Stimulated activated CD8-positive, alpha-beta memory T cell treated with anti-CD3 and anti-CD28 coated beads, Interleukin-4, amount 100 ng/mL, for 1 hour (primary cell): Measurements from ENCODE around the gene TXNDC12.
"Not testable (repeated sequence)": the region's sequence is repeated elsewhere in the genome, so short reads cannot be mapped to it uniquely, and the experiment has no call there.

ENCODE experiments used
- DNase-seq, 2 donors: peaks; one replicate each; pipeline ENCODE4 v3.0.0-alpha.2; 2020; ENCODE audit warnings: low read depth in 2 of 2, low spot score in 1 of 2

TXNDC12 gene

GRCh38 chr1:52049337-52049736 lies 5.7 kb downstream of the TXNDC12 start:
- not testable (repeated sequence) for DNase-seq

- not testable (repeated sequence) for DNase-seq
Observed at GRCh38 chr1:52045666-52046195, 9.3 kb downstream of the TXNDC12 start.

GRCh38 chr1:52045236-52045635 lies 9.8 kb downstream of the TXNDC12 start:
- no peak for DNase-seq

- DNase-seq: no peak
Observed at GRCh38 chr1:52041551-52042185, 13.3 kb downstream of the TXNDC12 start.

- no peak for DNase-seq
Observed at GRCh38 chr1:52037909-52038308, 17.1 kb downstream of the TXNDC12 start.

- no peak for DNase-seq
Observed at GRCh38 chr1:52037402-52037814, 17.6 kb downstream of the TXNDC12 start.

- DNase-seq: no peak
Observed at GRCh38 chr1:52034050-52034384, 21.0 kb downstream of the TXNDC12 start.

- DNase-seq: peak; percentile 66 to 76
Observed at GRCh38 chr1:52033190-52034049, 21.6 kb downstream of the TXNDC12 start, which contains the start of gene KTI12. KTI12 (minus strand) TSS chr1:52033810; CDS start chr1:52033761, 49 bp downstream.

- DNase-seq: no peak
Observed at GRCh38 chr1:52032785-52033131, 22.2 kb downstream of the TXNDC12 start.

- DNase-seq: no peak
Observed at GRCh38 chr1:52032124-52032784, 22.7 kb downstream of the TXNDC12 start.

GRCh38 chr1:52028839-52029238 lies 26.2 kb downstream of the TXNDC12 start:
- DNase-seq: not testable (repeated sequence)

- no peak for DNase-seq
Observed at GRCh38 chr1:52028328-52028727, 26.7 kb downstream of the TXNDC12 start.

- no peak for DNase-seq
Observed at GRCh38 chr1:52026278-52026677, 28.7 kb downstream of the TXNDC12 start.

GRCh38 chr1:52022133-52022532 lies 32.9 kb downstream of the TXNDC12 start:
- no peak for DNase-seq

- DNase-seq: no peak
Observed at GRCh38 chr1:52008071-52008809, 46.8 kb downstream of the TXNDC12 start.

GRCh38 chr1:52007215-52008002 lies 47.6 kb downstream of the TXNDC12 start:
- DNase-seq: no peak

- DNase-seq: not testable (repeated sequence)
Observed at GRCh38 chr1:52006081-52006553, 48.9 kb downstream of the TXNDC12 start.

GRCh38 chr1:52005548-52005947 lies 49.4 kb downstream of the TXNDC12 start:
- not testable (repeated sequence) for DNase-seq

- DNase-seq: no peak
Observed at GRCh38 chr1:52003877-52004276, 51.1 kb downstream of the TXNDC12 start.
